Spleen (tissue), 7 donors: ENCODE data around the gene GCSAM.

Experiments used
- CTCF ChIP-seq, 11 experiments: fragments of 200-600 bp in 7 of 11; fragments of 450-650 bp in 4 of 11; sonication (generic) in 4 of 11; IDR thresholded peaks in 8 of 11; conservative IDR thresholded peaks in 3 of 11; 1 replicate in 7 of 11; 2 replicates in 4 of 11; pipeline versions ENCODE4 v1.4.0 to v1.8.0; 2016 to 2021; ENCODE audit warnings: antibody characterized with exemption in 11 of 11, inconsistent platforms in 4 of 11, mild to moderate bottlenecking in 1 of 11
- POLR2A ChIP-seq, 3 donors: fragments of 450-650 bp; IDR thresholded peaks; one replicate each; pipeline ENCODE4 v1.5.1; 2017; ENCODE audit warnings: antibody characterized with exemption in 3 of 3, mild to moderate bottlenecking in 1 of 3
- POLR2AphosphoS5 ChIP-seq, 3 donors: sonication (generic); formaldehyde crosslinking; IDR thresholded peaks; one replicate each; pipeline ENCODE4 v1.5.1; 2017; ENCODE audit warnings: antibody characterized with exemption in 3 of 3
- donor health status: DM: no; HTN: no; CAD: no; lungs with moderate emphysema.
- donor health status: DM: no; HTN: no; CAD: no.
- donor health status: DM: no; HTN: no; CAD: no.

DNA sequence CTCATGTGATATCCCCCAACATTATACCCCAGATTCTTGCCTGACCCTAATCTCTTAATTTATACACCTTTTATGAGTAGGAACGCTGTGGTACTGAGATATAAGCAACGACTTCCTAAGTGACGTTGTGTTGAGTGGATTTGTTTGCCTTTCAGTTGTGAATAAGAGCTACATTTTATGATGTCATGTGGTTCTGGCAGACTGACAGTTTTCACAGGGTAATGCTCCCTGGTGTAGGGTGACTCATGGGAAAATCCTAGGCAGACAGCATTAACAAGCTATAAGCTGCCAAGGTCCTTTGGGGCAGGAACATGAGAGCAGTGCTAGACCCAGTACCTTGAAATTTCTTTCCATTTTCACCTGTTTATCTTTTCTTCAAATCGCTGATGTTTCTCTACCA, 35.7 kb downstream of the GCSAM start:
- TF ChIP-seq CTCF (IDR thresholded peaks at IDR 0.05 in 8 of 11, conservative IDR thresholded peaks at IDR 0.05 in 3 of 11) = no peak
- no peak for TF ChIP-seq POLR2A (IDR thresholded peaks at IDR 0.05)
- TF ChIP-seq POLR2AphosphoS5 (IDR thresholded peaks at IDR 0.05) = no peak
